ENCODE measurements around the gene SH3RF1. TPM values are rescaled to one million over a fixed set of nuclear protein-coding genes. Genes with fewer than 3 reads are reported as not detected.

Gene SH3RF1
- total RNA-seq, 2 experiments from 2014 or later: 0.34 TPM

DNA sequence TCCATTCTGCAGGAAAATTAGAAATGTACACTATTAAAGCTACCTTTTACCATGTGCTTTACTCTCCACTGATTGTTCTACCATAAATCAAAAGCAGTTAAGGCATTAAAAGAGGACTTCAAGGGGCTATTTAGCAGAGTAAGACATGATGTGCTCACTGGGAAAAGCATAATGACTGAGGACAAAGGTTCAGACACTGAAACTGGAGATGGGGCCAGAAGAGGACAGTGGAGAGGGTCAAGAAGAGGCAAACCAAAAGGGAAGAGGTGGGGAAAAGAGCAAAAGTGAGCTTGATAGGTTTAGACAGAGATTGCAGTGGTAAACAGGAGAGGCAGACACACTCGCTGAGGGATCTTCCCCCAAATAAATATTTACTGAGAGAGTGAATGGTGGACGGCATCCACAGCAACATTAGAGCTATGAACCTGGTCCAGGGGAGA lies 23.8 kb downstream of the SH3RF1 start:
- TF ChIP-seq, protein P1, sequence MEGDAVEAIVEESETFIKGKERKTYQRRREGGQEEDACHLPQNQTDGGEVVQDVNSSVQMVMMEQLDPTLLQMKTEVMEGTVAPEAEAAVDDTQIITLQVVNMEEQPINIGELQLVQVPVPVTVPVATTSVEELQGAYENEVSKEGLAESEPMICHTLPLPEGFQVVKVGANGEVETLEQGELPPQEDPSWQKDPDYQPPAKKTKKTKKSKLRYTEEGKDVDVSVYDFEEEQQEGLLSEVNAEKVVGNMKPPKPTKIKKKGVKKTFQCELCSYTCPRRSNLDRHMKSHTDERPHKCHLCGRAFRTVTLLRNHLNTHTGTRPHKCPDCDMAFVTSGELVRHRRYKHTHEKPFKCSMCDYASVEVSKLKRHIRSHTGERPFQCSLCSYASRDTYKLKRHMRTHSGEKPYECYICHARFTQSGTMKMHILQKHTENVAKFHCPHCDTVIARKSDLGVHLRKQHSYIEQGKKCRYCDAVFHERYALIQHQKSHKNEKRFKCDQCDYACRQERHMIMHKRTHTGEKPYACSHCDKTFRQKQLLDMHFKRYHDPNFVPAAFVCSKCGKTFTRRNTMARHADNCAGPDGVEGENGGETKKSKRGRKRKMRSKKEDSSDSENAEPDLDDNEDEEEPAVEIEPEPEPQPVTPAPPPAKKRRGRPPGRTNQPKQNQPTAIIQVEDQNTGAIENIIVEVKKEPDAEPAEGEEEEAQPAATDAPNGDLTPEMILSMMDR (IDR thresholded peaks at IDR 0.05): no peak
- Mint-ChIP-seq H3K27me3 (peaks cover 6% of the 10 kb centered on the region), H3K27ac (no peak overlapping the region), H3K4me3 (no peak overlapping the region), H3K4me1 (ENCODE audit: low read depth) (no peaks in the 10 kb centered on the region), H3K36me3 (ENCODE audit: low read depth) (no peaks in the 10 kb centered on the region), H3K9me3 (no peaks in the 10 kb centered on the region)
- POLR2A ChIA-PET: interaction anchor here (0.7 kb wide), 1 partner anchor 22 kb away, joined by 3 read pairs; no protein-coding TSS in a partner anchor
- CTCF ChIA-PET: no interaction called here
- ATAC-seq (no peak), DNase-seq (no peak)
- intact Hi-C loops (cut with micrococcal nuclease): no loop called here

DNA sequence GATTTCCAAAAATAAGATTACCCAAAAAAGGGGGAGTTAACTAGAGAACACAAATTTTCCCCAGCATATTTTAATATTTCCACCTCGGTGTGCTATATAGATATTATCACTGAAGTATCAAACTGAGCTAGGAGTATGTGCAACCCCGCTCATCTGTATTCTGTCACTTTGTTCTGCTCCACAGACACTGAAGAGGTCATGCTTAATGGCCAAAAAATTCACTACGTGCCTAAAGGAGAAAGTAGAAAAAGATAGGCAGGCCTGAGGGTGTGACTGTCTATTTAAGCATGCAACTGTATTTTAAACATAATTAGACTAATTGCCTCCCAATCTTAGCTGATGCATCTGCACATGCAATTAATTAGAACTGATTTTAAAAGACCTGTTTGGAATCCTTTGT lies 24.5 kb downstream of the SH3RF1 start:
- no peaks in the 10 kb centered on the region for H3K4me1 Mint-ChIP-seq (ENCODE audit: low read depth)
- ChIA-PET CTCF (no interaction called here), POLR2A (no interaction called here)
- H3K36me3 Mint-ChIP-seq (ENCODE audit: low read depth): no peaks in the 10 kb centered on the region
- ATAC-seq (no peak), DNase-seq (no peak)
- H3K27me3 Mint-ChIP-seq: peaks cover 6% of the 10 kb centered on the region
- H3K9me3 Mint-ChIP-seq: no peaks in the 10 kb centered on the region
- H3K4me3 Mint-ChIP-seq: no peak overlapping the region
- no peak overlapping the region for H3K27ac Mint-ChIP-seq
- intact Hi-C loops (cut with micrococcal nuclease): no loop called here
- TF ChIP-seq, protein P1 (IDR thresholded peaks at IDR 0.05): no peak

DNA sequence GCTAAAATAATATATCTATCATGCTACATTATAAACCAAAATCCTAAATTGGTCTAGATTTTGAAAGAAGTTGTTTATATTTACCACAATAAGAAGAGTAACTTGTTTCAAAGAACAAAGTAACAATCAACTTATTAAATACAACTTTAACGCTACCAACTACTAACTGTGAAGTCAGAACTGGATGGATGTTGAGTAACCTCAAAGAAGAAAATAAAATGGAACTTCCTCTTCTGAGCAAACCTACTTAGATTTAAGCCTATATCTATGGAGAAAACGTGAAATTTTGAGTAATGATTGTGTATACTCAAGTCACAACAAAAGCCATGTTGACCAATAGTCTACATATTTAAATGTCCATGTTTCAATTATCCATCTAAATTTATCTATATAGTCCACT lies 25.7 kb downstream of the SH3RF1 start:
- intact Hi-C loops (cut with micrococcal nuclease): no loop called here
- no peak for ATAC-seq
- CTCF ChIA-PET: no interaction called here

DNA sequence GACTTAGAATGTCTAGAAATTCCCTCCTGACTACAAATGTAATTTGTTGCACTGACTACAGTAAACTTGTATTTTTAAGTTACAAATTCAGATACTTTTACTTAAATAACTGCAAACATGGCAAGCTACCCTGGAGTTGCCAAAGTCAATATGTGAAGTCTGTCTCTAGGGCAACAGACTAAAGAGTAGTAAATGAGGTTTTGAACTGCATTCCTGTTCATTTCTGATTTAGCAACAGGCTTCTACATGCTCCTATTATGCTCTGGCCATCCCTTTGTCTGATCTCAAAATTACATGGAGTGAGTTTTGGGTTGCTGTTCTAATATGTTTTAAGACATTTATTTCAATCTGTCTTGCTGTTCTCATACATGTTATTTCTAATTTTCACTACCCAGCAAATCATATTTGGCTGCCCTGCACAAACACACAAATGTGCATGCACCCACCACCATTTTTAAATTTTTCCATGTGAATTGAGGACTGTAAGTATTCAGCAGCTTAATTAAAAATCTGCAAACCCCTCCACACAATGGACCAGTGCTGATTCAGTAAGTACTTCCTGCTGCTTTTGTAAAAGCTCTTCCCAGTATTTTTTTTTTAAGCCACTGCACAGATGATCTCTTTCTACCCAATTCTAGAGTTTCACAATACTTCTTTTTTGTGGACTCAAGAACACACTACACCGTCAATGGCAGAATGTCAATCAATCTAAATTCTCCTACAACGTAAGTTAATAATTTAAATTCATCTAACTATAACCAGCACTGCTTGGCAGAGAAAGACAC lies 26.7 kb downstream of the SH3RF1 start:
- Mint-ChIP-seq H3K27me3 (peaks cover 6% of the 10 kb centered on the region), H3K27ac (no peak overlapping the region), H3K4me3 (no peak overlapping the region), H3K36me3 (ENCODE audit: low read depth) (no peaks in the 10 kb centered on the region), H3K9me3 (no peaks in the 10 kb centered on the region), H3K4me1 (ENCODE audit: low read depth) (no peaks in the 10 kb centered on the region)
- ChIA-PET CTCF (no interaction called here), POLR2A (no interaction called here)
- intact Hi-C loops (cut with micrococcal nuclease): no loop called here
- DNase-seq: no peak
- TF ChIP-seq, protein P1 (IDR thresholded peaks at IDR 0.05): no peak
- ATAC-seq: no peak

More for the DNA sequence above, 25.7 kb downstream of the SH3RF1 start:
- Mint-ChIP-seq H3K27ac (no peak overlapping the region), H3K36me3 (ENCODE audit: low read depth) (no peaks in the 10 kb centered on the region), H3K4me1 (ENCODE audit: low read depth) (no peaks in the 10 kb centered on the region), H3K27me3 (peaks cover 6% of the 10 kb centered on the region), H3K4me3 (no peak overlapping the region), H3K9me3 (no peaks in the 10 kb centered on the region)
- TF ChIP-seq, protein P1 (IDR thresholded peaks at IDR 0.05): no peak
- POLR2A ChIA-PET: no interaction called here
- no peak for DNase-seq

DNA sequence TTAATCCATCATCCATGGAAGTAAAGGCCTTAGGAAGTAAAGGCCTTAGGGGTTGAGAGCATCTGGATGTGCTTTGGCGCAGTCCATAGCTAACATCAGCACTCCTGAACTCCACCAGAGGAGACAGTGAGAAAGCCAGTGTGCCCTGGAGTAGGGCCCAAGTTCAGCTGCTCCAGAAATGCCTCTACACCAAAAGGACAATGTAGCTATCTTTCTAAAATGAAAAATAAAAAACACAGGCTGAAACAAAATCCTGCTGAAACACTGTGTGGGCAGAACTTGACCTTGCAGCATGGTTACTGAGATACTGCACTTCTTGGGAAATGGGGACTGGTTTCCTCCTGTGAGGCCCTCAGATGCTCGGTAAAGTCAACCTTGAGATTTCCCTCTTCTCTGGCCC lies 29.3 kb downstream of the SH3RF1 start:
- DNase-seq (no peak), ATAC-seq (no peak)
- Mint-ChIP-seq H3K36me3 (ENCODE audit: low read depth) (no peaks in the 10 kb centered on the region), H3K9me3 (no peaks in the 10 kb centered on the region), H3K4me3 (no peak overlapping the region), H3K27me3 (peaks cover 6% of the 10 kb centered on the region), H3K27ac (no peak overlapping the region), H3K4me1 (ENCODE audit: low read depth) (no peaks in the 10 kb centered on the region)
- intact Hi-C loops (cut with micrococcal nuclease): no loop called here
- POLR2A ChIA-PET: no interaction called here
- CTCF ChIA-PET: no interaction called here
- TF ChIP-seq, protein P1 (IDR thresholded peaks at IDR 0.05): no peak

Measured in activated CD8-positive, alpha-beta T cell treated with anti-CD3 and anti-CD28 coated beads for 36 hours (primary cell).